DOHH2 (cell line): ENCODE results near the gene OR6M1.

Source experiments
- H3F3A ChIP-seq: fragments of 200-600 bp; sonication (generic), shearing (Covaris generic); 2 replicates; pipeline ENCODE4 v1.6.0; 2016; ENCODE audit warnings: antibody characterized with exemption, mild to moderate bottlenecking; ENCODE audit not compliant: control insufficient read depth, insufficient read depth
- H3K27ac ChIP-seq: fragments of 200-600 bp; sonication (generic); 2 replicates; pipeline ENCODE4 v1.5.1; 2014; ENCODE audit warnings: low read depth, mild to moderate bottlenecking, low read length, moderate library complexity
- H3K27me3 ChIP-seq: fragments of 200-600 bp; sonication (generic); 2 replicates; pipeline ENCODE4 v1.6.1; 2014; ENCODE audit warnings: mild to moderate bottlenecking, low read length, mixed read lengths; ENCODE audit not compliant: control insufficient read depth
- H3K36me3 ChIP-seq: fragments of 200-600 bp; sonication (generic); 2 replicates; pipeline ENCODE4 v1.6.1; 2014; ENCODE audit warnings: mild to moderate bottlenecking, low read length, moderate library complexity, mixed read lengths; ENCODE audit not compliant: control insufficient read depth
- H3K4me1 ChIP-seq: fragments of 200-600 bp; sonication (generic); 2 replicates; pipeline ENCODE4 v1.6.1; 2014; ENCODE audit warnings: mild to moderate bottlenecking, low read length, mixed read lengths; ENCODE audit not compliant: control insufficient read depth
- H3K4me2 ChIP-seq: fragments of 200-600 bp; sonication (generic); 2 replicates; pipeline ENCODE4 v1.6.0; 2014; ENCODE audit warnings: mild to moderate bottlenecking, low read length, moderate library complexity
- H3K4me3 ChIP-seq: fragments of 200-600 bp; sonication (generic); 2 replicates; pipeline ENCODE4 v1.5.1; 2014; ENCODE audit warnings: mild to moderate bottlenecking, low read length, mixed read lengths
- H3K79me2 ChIP-seq: fragments of 200-600 bp; sonication (generic); 2 replicates; pipeline ENCODE4 v1.6.1; 2014; ENCODE audit warnings: mild to moderate bottlenecking, low read length, mixed read lengths; ENCODE audit not compliant: control insufficient read depth
- H3K9me2 ChIP-seq: fragments of 200-600 bp; sonication (generic); replicated peaks from 2 replicates; pipeline ENCODE4 v1.6.1; 2014; ENCODE audit warnings: mild to moderate bottlenecking, low read length, mixed read lengths; ENCODE audit not compliant: control insufficient read depth
- H3K9me3 ChIP-seq: fragments of 200-600 bp; sonication (generic); 2 replicates; pipeline ENCODE4 v1.6.1; 2014; ENCODE audit warnings: antibody characterized with exemption, low read length, mixed read lengths; ENCODE audit not compliant: control insufficient read depth, insufficient read depth
- H4K20me1 ChIP-seq: fragments of 200-600 bp; sonication (generic); 2 replicates; pipeline ENCODE4 v1.6.0; 2014; ENCODE audit warnings: low read depth, mild to moderate bottlenecking, antibody characterized with exemption, low read length, moderate library complexity; ENCODE audit not compliant: control insufficient read depth, insufficient read depth
- EZH2phosphoT487 ChIP-seq: fragments of 200-600 bp; sonication (generic); IDR thresholded peaks from 2 replicates; pipeline ENCODE4 v1.6.1; 2017; ENCODE audit warnings: borderline replicate concordance, mild to moderate bottlenecking, antibody characterized with exemption, low read length, moderate library complexity, mixed read lengths
- TF ChIP-seq, protein P1 (sequence below): fragments of 200-600 bp; sonication (generic); IDR thresholded peaks from one replicate; pipeline ENCODE4 v1.5.1; 2014; ENCODE audit warnings: antibody characterized with exemption, mild to moderate bottlenecking, low read depth, low read length; ENCODE audit not compliant: poor library complexity, severe bottlenecking

The OR6M1 gene

DNA sequence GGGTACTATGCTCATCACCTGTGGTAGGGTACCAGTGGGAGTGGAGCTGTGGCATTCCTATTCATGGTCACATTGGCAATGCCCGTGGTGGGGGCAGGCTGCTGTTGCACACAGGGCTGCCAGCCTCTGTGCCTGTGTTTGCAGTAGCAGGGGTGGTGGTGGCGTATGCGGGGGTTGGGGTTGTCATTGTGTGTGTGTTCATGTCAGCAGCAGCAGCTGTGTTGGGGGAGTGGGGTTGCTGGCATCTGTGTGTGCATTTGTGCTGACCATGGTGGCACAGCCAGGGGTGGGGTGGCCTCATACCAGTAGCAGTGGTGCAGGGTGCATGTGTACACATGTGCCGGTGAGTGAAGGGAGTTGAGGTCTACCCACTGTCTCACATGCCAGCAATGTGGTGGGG lies 45.0 kb upstream of the OR6M1 start:
- no peak for TF ChIP-seq EZH2phosphoT487
- TF ChIP-seq, protein P1, sequence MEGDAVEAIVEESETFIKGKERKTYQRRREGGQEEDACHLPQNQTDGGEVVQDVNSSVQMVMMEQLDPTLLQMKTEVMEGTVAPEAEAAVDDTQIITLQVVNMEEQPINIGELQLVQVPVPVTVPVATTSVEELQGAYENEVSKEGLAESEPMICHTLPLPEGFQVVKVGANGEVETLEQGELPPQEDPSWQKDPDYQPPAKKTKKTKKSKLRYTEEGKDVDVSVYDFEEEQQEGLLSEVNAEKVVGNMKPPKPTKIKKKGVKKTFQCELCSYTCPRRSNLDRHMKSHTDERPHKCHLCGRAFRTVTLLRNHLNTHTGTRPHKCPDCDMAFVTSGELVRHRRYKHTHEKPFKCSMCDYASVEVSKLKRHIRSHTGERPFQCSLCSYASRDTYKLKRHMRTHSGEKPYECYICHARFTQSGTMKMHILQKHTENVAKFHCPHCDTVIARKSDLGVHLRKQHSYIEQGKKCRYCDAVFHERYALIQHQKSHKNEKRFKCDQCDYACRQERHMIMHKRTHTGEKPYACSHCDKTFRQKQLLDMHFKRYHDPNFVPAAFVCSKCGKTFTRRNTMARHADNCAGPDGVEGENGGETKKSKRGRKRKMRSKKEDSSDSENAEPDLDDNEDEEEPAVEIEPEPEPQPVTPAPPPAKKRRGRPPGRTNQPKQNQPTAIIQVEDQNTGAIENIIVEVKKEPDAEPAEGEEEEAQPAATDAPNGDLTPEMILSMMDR, result no peak

GRCh38 chr11:123841174-123841573 lies 35.0 kb upstream of the OR6M1 start:
- TF ChIP-seq, protein P1, result no peak
- TF ChIP-seq EZH2phosphoT487, result no peak
- Histone ChIP-seq H3K4me1 (no peaks in the 10 kb centered on the region), H3K9me3 (no peaks in the 10 kb centered on the region)

More for the DNA sequence above, 45.0 kb upstream of the OR6M1 start:
- H3K4me2 ChIP-seq, result no peak overlapping the region
- H3K27me3 ChIP-seq, result no peaks in the 10 kb centered on the region
- H3K4me1 ChIP-seq, result no peaks in the 10 kb centered on the region
- no peaks in the 10 kb centered on the region for H3K79me2 ChIP-seq
- H3K9me3 ChIP-seq, result no peaks in the 10 kb centered on the region
- H3F3A ChIP-seq, result no peaks in the 10 kb centered on the region
- H3K4me3 ChIP-seq, result no peak overlapping the region
- no peaks in the 10 kb centered on the region for H3K9me2 ChIP-seq
- no peaks in the 10 kb centered on the region for H3K36me3 ChIP-seq
- no peaks in the 10 kb centered on the region for H4K20me1 ChIP-seq
- no peak overlapping the region for H3K27ac ChIP-seq

GRCh38 chr11:123839131-123839530 lies 33.0 kb upstream of the OR6M1 start:
- Histone ChIP-seq H3K79me2 (no peaks in the 10 kb centered on the region), H3K27me3 (no peaks in the 10 kb centered on the region), H3K9me2 (no peaks in the 10 kb centered on the region), H3K36me3 (no peaks in the 10 kb centered on the region), H3K4me3 (no peak overlapping the region), H3F3A (no peaks in the 10 kb centered on the region), H3K9me3 (no peaks in the 10 kb centered on the region), H3K4me2 (no peak overlapping the region), H3K27ac (no peak overlapping the region), H3K4me1 (no peaks in the 10 kb centered on the region), H4K20me1 (no peaks in the 10 kb centered on the region)
- TF ChIP-seq, protein P1, result no peak
- no peak for TF ChIP-seq EZH2phosphoT487

More at GRCh38 chr11:123841174-123841573, 35.0 kb upstream of the OR6M1 start:
- no peak overlapping the region for H3K4me3 ChIP-seq
- no peaks in the 10 kb centered on the region for H3K9me2 ChIP-seq
- no peaks in the 10 kb centered on the region for H3F3A ChIP-seq
- no peak overlapping the region for H3K27ac ChIP-seq
- no peak overlapping the region for H3K4me2 ChIP-seq
- no peaks in the 10 kb centered on the region for H3K27me3 ChIP-seq
- no peaks in the 10 kb centered on the region for H3K79me2 ChIP-seq
- H3K36me3 ChIP-seq, result no peaks in the 10 kb centered on the region
- no peaks in the 10 kb centered on the region for H4K20me1 ChIP-seq
